ENCODE measurements around the gene RHOT2.

Gene RHOT2

DNA sequence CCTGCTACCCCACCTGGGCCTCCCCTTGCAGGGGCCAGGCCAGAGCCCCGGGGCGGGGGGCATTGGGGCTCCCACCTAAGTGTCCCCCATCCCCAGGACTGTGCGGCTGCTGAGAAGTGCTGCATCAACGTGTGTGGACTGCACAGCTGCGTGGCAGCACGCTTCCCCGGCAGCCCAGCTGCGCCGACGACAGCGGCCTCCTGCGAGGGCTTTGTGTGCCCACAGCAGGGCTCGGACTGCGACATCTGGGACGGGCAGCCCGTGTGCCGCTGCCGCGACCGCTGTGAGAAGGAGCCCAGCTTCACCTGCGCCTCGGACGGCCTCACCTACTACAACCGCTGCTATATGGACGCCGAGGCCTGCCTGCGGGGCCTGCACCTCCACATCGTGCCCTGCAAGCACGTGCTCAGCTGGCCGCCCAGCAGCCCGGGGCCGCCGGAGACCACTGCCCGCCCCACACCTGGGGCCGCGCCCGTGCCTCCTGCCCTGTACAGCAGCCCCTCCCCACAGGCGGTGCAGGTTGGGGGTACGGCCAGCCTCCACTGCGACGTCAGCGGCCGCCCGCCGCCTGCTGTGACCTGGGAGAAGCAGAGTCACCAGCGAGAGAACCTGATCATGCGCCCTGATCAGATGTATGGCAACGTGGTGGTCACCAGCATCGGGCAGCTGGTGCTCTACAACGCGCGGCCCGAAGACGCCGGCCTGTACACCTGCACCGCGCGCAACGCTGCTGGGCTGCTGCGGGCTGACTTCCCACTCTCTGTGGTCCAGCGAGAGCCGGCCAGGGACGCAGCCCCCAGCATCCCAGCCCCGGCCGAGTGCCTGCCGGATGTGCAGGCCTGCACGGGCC, 35.2 kb upstream of the RHOT2 start:
- DNase-seq: no peak

DNA sequence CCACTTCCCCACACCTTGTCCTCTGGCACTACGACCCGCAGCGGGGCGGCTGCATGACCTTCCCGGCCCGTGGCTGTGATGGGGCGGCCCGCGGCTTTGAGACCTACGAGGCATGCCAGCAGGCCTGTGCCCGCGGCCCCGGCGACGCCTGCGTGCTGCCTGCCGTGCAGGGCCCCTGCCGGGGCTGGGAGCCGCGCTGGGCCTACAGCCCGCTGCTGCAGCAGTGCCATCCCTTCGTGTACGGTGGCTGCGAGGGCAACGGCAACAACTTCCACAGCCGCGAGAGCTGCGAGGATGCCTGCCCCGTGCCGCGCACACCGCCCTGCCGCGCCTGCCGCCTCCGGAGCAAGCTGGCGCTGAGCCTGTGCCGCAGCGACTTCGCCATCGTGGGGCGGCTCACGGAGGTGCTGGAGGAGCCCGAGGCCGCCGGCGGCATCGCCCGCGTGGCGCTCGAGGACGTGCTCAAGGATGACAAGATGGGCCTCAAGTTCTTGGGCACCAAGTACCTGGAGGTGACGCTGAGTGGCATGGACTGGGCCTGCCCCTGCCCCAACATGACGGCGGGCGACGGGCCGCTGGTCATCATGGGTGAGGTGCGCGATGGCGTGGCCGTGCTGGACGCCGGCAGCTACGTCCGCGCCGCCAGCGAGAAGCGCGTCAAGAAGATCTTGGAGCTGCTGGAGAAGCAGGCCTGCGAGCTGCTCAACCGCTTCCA, 34.4 kb upstream of the RHOT2 start:
- DNase-seq: no peak

DNA sequence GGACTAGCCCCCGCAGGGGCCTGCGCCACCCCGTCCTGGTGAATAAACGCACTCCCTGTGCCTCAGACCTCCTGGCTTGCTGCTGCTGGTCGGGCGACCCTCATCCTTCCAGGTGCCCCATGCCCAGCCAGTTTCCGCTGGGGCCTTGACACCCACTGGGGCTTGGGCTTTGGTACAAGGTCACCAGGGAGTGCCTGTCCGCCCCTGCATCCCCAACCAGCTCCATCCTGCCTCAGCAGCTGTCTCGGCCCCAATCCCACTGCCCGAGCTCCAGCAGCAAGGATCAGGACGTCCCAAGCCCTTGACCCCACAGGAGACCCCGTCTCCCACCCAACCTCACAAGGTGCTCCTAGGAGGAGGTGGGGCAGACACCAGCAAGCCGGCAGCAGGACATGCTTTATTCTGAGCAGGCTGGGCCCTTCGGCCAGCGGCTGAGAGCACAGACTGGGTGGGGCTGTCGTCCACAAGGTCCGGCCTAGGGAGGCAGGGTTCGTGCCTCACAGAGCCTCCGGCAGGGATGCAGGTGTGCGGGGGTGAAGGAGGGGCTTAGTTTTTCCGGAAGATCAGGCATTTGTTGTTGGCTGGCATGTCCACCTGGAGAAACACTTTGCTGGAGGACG, 33.8 kb upstream of the RHOT2 start:
- DNase-seq: no peak

DNA sequence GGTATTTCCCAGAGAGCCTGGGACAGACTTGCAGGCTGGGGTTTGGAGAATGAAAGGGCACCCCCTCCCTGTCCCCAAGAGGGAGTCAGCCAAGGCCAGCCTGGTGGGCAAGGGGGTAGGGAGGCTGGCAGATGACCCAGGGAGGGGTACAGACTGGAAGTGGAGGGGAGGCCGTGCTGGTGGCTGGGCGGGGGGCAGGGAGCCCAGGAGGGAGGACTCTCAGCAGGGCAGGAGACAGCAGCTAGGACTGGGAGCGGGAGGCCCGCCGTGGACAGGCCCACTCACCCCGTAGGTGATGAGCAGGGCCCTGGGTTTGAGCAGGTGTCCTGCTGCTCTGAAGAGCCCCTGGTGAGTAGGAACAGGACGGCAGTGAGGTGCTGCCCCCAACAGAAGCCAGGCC, 32.9 kb upstream of the RHOT2 start:
- DNase-seq: no peak

DNA sequence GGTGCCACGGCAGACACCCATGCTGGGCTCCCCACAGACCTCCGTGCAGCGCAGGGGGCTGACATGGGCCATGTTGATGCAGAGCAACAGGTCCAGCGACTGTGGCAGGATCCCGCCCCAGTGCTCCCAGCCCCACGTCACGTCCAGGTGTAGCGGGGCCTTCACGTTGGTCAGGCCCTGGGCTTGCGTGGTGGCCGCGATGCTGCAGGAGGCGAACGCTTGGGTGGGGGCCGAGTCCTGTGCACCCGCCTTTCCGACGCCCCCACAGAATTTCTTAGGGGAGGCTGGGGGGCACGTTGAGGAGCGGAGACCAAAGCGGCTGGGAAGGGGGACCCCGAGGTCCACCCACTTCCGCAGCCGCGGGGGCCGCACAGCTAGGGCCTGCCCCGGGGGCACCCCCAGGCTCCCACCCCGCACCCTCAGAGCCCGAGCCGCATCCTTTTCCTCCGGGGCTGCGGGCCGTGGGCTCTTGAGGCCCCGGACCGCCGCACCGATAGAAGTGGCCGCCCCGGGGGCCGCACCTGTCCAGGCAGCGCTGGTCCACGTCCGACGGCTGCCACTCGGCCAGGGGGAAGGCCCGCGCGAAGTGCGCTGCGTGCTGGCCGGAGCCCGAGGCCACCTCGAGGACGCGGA, 32.2 kb upstream of the RHOT2 start:
- no peak for DNase-seq

DNA sequence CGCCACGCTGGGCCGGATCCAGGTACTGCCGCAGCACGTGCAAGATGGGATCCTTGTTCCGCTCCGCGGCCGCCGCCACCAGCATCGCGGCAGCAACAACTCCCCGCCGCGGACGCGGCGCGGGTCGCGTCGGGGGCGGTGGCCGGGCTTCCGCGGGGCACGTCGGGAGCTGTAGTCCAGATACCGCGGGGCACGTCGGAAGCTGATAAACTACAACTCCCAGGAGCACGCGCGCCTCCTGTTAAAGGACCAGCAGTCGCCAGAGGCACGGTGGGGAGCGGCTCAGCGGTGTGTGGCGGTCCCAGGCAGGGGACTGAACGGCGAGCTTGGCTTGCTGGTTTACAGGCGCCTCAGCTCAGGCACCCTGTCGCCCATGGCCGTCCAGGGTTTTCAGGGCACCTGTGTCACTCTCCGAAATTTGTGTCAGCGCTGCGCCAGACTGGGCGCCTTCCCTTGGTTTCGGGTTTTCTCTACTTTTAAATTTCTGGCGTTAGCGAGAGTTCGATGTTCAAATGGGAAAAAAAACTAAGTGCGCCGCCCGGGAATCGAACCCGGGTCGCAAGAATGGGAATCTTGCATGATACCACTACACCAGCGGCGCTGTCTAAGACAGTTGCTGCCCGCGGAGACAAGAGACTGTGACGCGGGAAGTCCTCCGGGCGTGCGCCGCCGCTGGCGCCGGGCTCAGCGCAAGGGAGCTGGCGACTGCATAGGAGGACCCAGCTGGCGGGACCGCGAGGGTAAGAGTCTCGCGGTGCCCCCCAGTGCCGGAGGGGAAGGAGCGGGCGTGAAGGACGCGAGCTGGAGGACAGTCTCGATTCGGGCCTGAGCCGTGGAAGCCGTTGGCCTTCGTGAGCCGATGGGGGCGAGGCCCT, 31.5 kb upstream of the RHOT2 start, which contains the start of gene METTL26:
METTL26 (minus strand) TSS at position 100 of the 875 bp plus-strand sequence; CDS start at position 85, 15 bp downstream.
- DNase-seq: peak; percentile 75 to 94

DNA sequence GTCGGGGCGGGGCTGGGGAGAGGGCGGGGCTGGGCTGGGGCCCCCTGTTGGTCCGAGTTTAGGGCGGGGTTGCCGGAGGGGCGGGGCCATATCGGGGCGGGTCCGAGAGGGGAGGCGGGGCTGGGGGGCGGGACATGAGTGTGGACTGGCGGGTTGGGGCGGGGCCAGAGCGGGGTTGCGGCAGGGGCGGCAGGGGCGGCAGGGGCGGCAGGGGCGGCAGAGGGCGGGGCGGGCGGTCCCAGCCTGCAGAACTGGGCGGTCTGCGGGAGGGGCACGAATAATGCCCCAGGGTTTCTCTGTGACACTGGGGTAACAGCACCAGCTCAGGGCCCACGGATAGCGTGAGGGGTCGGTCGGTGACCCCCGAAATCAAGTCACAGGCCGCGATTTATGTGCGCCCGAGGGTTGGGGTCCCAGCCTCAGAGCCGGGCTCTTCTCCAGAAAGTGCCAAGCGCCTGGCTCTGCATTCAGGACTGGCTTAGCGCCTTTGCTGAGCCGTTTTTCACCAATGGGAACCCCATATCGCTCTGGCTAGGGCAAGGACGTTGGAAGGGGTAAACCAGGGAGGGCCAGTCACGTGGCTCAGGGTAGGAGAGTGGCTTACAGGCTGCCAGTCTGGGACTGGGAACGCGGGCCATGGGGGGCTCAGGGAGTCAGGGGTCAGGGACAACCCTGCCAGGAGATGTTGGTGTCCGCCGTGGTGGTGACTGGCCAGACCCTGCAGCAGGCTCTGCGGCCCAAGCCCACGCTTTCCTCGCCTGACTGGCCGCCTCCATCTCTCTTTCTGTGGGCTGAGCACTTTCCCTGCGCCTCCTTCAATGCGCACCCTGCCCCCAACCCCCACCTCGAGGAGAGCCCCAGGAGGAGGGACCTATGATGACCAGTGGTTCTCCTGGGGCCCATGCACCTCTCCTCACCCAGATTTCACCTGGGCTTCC, 30.6 kb upstream of the RHOT2 start:
- no peak for DNase-seq

DNA sequence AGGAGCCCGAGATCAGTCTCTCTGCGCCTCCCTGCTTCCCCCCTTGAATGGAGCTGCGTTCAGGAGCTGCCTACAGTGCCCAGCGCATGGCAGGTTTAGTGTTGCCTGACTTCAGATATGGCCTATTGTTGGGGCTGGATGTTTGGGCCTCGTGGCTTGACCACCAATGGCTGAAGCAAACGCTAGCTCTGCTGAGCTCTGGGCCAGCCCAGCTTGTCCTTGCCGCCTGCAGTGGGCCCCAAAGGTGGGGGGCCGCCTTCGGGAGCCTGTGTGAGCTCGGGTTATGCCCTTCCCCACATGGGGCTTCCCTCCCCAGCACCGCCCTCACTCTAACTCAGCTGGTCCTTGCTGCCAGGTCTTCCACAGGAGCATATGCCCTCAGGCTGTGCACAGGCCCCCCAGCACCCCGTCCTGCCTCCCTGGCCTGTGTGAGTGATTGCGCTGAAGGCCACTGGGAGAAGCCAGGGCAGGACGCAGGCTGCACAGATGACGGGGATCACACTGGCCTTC, 29.8 kb upstream of the RHOT2 start:
- DNase-seq: no peak

DNA sequence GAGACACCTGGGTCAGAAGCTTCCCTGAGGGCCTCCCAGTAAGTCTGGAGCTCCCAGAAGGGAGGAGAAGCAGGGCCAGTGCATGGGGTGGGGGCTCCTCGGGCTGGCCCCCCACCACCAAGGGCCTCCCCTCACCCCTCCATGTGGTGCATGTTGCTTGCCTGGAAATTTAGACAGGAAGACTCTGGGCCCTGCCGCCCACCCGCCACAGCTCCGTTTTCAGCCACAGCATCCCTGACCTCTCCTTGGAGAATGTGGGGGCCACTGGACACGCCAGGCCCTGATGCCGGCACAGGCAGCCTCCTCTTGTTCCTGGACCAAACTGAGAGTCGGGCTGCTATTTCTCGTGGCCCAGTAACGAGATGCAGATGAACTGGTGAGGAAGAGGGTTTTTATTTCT, 29.1 kb upstream of the RHOT2 start:
- DNase-seq: no peak

DNA sequence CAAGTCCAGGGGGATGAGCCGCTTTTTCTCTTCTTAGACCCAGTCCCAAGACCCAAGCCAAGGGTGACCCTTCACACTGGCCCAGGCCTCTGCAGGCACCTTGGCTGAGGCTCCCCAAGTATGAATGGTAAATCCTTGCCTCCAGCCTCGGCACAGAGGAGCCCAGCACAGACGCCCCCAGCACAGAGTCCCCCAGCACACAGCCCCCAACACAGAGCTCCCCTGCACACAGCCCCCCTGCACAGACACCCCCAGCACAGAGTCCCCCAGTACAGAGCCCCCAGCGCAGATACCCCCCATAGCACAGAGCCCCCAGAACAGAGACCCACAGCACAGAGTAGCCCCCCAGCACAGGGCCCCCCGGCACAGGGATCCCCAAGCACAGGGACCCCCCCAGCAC, 27.3 kb upstream of the RHOT2 start:
- no peak for DNase-seq

DNA sequence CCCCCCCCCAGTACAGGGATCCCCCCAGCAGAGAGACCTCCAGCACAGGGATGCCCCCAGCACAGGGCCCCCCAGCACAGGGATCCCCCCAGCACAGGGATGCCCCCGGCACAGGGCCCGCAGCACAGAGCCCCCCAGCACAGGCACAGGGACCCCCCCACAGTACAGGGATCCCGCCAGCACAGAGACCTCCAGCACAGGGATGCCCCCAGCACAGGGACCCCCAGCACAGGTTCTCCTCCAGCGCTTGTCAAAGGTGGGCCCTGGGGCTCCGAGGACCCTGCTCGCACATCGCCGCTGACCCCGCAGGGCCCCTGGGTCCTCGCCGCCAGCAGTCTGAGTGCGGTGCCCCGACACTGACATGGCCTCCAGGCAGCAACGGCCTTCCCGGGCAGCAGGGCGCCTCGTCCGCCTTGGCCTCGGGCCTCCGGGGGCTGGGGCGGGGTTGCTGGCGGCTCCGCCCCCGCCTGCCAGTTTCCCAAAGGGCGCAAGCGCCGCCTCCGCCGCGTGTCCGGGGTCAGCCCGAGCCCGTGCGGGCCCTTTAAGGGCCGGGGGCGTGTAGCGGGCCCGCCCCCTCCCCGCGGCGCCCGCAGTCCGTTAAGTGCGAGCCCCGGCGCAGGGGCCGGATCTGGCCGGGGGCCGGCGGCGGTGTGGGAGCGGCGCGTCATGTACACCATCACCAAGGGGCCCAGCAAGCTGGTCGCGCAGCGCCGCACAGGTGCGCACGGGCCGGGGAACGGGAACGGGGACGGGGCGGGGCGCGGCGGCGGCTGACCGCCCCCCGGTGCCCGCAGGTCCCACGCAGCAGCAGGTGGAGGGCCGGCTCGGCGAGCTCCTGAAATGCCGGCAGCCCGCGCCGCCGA, 26.4 kb upstream of the RHOT2 start, which contains the start of gene MCRIP2:
MCRIP2 (plus strand) TSS at position 503 of the 863 bp plus-strand sequence; CDS start at position 667, 164 bp downstream.
- peak in 1 of 2 donors; percentile 38 for DNase-seq

DNA sequence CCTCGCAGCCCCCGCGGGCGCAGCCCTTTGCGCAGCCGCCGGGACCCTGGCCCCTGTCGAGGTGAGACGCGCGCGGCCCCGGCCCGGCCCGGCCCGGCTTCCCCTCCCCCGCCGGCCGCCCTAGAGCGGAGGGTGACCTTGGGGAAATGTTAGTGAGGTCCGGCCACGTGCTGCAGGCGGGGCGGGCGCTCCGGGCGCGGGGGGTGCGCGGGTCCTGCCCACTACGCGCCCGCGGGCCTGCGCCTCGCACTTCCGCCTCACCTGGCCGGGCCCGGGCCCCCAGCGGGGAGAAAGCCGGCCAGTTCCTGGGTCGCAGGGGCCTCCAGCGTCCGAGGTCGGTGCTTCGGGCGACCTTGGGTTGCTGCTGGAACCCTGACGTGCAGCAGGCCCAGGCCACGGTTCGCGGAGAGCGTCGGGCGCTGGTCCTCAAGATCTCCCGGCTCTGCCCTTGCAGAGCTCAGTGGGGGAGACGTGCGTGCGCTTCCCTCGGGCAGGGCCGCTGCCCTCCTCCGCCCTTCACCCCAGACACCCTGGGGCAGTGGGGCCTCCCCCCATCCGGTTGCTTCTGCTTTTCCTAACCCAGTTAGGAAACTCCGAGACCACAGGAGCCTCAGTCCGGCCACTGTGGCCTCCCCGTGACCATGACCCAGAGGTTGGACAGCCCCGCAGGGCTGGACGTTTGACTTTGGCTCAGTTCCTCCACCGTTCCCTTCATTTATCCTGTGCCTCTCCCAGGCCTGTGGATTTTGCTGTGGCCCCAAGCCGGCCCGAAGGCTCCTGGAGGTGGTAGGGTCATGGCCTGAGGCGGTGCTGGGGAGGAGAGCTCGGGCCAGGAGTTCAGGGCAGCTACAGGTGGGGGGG, 25.5 kb upstream of the RHOT2 start:
- DNase-seq: peak in 1 of 2 donors; percentile 24

DNA sequence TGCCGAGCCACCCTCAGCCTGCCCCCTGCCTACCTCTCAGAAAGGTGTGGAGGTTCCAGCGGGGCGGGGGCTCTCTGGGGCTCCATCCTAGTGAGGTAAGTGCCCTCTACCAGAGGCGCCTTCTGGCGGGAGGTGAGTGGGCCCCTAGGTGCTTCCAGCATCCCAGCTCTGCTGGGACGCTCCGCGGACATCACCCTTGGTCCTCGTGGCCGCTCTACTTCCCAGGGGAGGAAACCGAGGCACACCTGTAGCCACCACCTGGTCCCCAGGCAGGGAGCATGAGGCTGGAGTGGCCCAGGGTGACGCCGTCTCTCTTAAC, 24.9 kb upstream of the RHOT2 start:
- no peak for DNase-seq

DNA sequence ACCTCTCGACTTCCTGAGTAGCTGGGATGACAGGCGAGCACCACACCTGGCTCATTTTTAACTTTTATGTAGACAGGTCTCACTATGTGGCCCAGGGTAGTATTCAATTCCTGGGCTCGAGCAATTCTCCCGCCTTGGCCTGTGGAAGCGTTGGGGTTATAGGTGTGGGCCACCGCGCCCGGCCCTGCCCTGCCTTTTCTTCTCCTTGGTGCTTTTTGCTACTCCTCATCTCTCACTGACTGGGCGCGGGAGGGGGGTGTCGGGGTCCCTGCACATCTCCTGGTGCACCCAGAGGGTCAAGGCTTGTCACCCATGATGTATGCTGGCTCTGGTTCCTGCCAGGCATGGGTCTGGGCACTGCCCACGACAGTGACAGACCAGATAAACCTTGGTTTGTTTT, 23.4 kb upstream of the RHOT2 start:
- DNase-seq: no peak

DNA sequence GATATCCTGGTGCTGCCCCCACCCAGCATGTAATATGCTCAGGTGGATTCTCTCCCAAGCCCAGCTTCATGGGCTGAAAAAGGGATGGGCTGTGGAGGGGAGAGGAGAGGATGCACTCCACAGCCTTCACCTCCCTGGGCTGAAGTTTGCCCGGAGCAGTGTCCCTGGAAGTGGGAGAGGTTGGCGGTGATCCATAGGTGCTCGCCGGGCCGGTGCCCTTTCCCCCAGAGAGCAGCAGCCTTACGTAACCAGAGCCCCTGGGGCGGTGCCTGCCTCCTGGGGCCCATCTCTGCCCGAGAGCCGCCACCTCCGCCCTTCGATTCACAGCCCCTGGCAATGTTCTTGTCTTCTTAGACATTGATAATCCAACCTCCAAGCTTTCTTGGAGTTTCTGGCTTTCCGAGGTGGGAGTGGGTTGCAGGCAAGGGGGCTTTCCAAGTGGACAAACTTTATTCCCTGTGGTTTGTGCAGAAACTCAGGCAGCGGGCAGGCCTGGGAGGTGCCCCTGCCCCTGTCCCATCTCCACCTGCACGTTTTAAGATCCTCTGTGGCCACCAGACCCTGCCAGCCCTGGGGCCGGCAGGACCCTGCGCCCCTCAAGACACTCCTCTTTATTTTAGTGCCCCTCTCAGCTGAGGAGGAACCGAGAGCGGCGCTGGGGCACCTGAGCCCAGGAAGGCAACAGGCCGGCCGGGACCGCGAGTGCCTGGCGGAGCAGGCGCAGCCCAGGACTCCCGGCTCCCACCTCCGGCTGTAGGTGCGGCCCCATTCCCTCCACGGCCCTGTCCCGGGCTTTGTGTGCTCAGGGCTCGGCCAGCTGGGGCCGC, 21.9 kb upstream of the RHOT2 start:
- DNase-seq: no peak

DNA sequence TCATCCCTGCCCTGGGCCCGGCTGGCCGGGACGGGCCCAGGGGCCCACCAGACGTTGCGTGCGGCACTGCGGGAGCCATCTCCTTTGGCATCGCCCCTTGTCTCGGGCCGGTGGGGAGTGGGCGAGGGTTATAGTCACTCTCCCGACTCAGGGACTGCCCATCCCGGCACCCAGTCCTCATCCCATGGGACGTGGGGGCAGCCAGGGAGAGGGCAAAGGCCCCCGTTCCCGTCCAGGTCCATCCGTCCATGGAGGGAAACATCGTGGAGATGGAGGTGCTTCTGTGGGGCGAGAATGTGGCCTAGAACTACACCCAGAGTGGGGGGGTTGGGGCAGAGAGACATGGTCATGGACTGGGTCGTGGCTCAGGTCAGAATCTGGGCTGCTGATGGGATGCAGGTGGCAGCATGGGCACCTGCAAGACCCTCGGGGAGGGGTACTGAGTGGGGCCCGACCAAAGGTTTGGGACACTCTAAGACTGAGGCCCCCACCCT, 21.2 kb upstream of the RHOT2 start:
- no peak for DNase-seq

DNA sequence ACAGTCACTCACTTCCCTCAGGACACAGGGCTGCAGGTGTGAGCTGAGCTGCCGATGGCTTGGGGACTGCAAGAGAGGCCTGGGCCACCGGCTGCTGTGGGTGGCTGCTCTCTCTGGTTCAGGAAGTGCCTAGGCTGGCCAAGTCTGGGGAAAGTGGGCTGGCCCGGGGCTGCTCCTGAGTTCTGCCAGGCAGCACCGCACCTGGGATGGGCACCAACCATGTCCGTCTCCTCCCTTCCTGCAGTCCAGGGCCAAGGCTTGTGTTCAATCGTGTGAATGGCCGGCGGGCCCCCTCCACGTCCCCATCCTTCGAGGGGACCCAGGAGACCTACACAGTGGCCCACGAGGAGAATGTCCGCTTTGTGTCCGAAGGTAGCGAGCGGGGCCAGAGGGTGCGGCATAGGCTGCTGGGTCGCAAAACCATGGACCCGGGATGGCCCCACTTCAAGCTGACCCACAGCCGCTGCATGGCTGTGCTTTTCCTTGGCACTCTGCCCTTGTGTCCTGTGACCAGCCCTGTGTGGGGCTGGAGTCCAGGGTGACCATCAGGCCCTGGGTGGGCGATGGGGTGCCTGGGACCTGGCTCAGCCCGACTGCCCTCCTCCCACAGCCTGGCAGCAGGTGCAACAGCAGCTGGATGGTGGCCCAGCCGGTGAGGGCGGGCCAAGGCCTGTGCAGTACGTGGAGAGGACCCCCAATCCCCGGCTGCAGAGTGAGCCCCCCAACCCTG, 20.6 kb upstream of the RHOT2 start:
- no peak for DNase-seq
